HCT116 (cell line): ENCODE results near the gene PDE4A. TPM values are rescaled to one million over a fixed set of nuclear protein-coding genes. Genes with fewer than 3 reads are reported as not detected.

Source experiments
- ATAC-seq: fragments of 200-7000 bp; cut with Tn5 transposase; 2 replicates; pipeline ENCODE4 v1.9.1; 2020; ENCODE audit warnings: mild to moderate bottlenecking, moderate library complexity
- BruUV-seq: library from RNA; stranded (reverse); fragments of 400-500 nt; replicated peaks from 2 replicates; lab custom pipeline; 2021; lab: Mats Ljungman, UMichigan
- CTCF ChIA-PET: fragments of 300-600 bp; sonication (Branson Sonifier 250); formaldehyde crosslinking; loops from one replicate; lab custom pipeline; 2021; ENCODE audit warnings: antibody characterized with exemption; lab: Charles Lee
- POLR2A ChIA-PET: fragments of 300-600, 350-600 bp; sonication (Branson Sonifier 250); formaldehyde crosslinking; loops from one replicate; lab custom pipeline; 2021; ENCODE audit warnings: antibody characterized with exemption; lab: Charles Lee
- RAD21 ChIA-PET, 2 experiments: fragments of 300-600 bp; sonication (Branson Sonifier 250); formaldehyde crosslinking; loops; one replicate each; lab custom pipeline; 2023; ENCODE audit warnings: low total read pairs in 2 of 2; ENCODE audit not compliant: uncharacterized antibody in 2 of 2, unreplicated experiment in 2 of 2, low non-redundant PET in 1 of 2; lab: Charles Lee
- DNase-seq: peaks from one replicate; pipeline ENCODE4 v3.0.0-alpha.2; 2010; ENCODE audit warnings: low read depth, low spot score
- H2AFZ ChIP-seq: fragments of 200-600 bp; shearing (Covaris generic), sonication (generic); 2 replicates; pipeline ENCODE4 v1.6.1; 2017; ENCODE audit warnings: low read depth, mixed run types, mixed read lengths, antibody characterized with exemption, low read length; ENCODE audit not compliant: poor library complexity, severe bottlenecking
- H3K27ac ChIP-seq: 2 replicates; pipeline ENCODE4 v1.5.1; 2012; ENCODE audit warnings: low read depth, low read length
- H3K27me3 ChIP-seq: fragments of 200-600 bp; sonication (generic); 2 replicates; pipeline ENCODE4 v1.6.1; 2016; ENCODE audit warnings: mixed run types, low read length, mixed read lengths; ENCODE audit not compliant: insufficient read depth
- H3K36me3 ChIP-seq, 2 experiments: fragments of 200-500 bp in 1 of 2; fragments of 200-600 bp in 1 of 2; sonication (Bioruptor generic) in 1 of 2; sonication (generic) in 1 of 2; 2 replicates each; pipeline versions ENCODE4 v1.5.1 to v1.6.1; 2014 to 2016; ENCODE audit warnings: low read length in 2 of 2, inconsistent platforms in 1 of 2, mixed read lengths in 1 of 2, mixed run types in 1 of 2; ENCODE audit not compliant: insufficient read depth in 2 of 2, control insufficient read depth in 1 of 2
- H3K4me1 ChIP-seq, 2 experiments: fragments of 200-600 bp in 1 of 2; sonication (generic) in 1 of 2; 2 replicates each; pipeline versions ENCODE4 v1.5.1 to v1.6.1; 2012 to 2017; ENCODE audit warnings: low read length in 2 of 2, inconsistent platforms in 1 of 2, mild to moderate bottlenecking in 1 of 2, mixed read lengths in 1 of 2, mixed run types in 1 of 2, moderate library complexity in 1 of 2; ENCODE audit not compliant: insufficient read depth in 2 of 2, control insufficient read depth in 1 of 2
- H3K4me2 ChIP-seq: fragments of 200-600 bp; sonication (generic); 2 replicates; pipeline ENCODE4 v1.6.1; 2017; ENCODE audit warnings: mixed run types, low read length, mixed read lengths
- H3K4me3 ChIP-seq, 2 experiments: fragments of 200-600 bp in 1 of 2; sonication (generic) in 1 of 2; replicated peaks in 1 of 2; 2 replicates each; pipeline ENCODE4 v1.5.1; 2011 to 2016; ENCODE audit warnings: low read length in 2 of 2, control low read depth in 1 of 2, low read depth in 1 of 2, mild to moderate bottlenecking in 1 of 2, mixed read lengths in 1 of 2, mixed run types in 1 of 2
- H3K79me2 ChIP-seq: fragments of 200-600 bp; sonication (generic); 2 replicates; pipeline ENCODE4 v1.6.1; 2017; ENCODE audit warnings: mild to moderate bottlenecking, mixed run types, low read length, moderate library complexity, mixed read lengths; ENCODE audit not compliant: insufficient read depth
- H3K9ac ChIP-seq: fragments of 200-600 bp; sonication (generic); 2 replicates; pipeline ENCODE4 v1.6.1; 2016; ENCODE audit warnings: low read length, mixed read lengths
- H3K9me2 ChIP-seq: fragments of 200-600 bp; sonication (generic), shearing (Covaris generic); 2 replicates; pipeline ENCODE4 v1.6.1; 2017; ENCODE audit warnings: mixed run types, mild to moderate bottlenecking, moderate library complexity; ENCODE audit not compliant: insufficient read depth
- H3K9me3 ChIP-seq, 2 experiments: fragments of 200-500 bp in 1 of 2; fragments of 200-600 bp in 1 of 2; sonication (Bioruptor generic) in 1 of 2; sonication (generic) in 1 of 2; 2 replicates each; pipeline ENCODE4 v1.6.1; 2014 to 2017; ENCODE audit warnings: low read length in 2 of 2, mixed read lengths in 2 of 2, inconsistent platforms in 1 of 2, low read depth in 1 of 2, mild to moderate bottlenecking in 1 of 2, mixed run types in 1 of 2, moderate library complexity in 1 of 2; ENCODE audit not compliant: control insufficient read depth in 1 of 2, insufficient read depth in 1 of 2
- H4K20me1 ChIP-seq: fragments of 200-600 bp; sonication (generic), shearing (Covaris generic); 2 replicates; pipeline ENCODE4 v1.6.1; 2017; ENCODE audit warnings: mixed run types, mild to moderate bottlenecking, moderate library complexity; ENCODE audit not compliant: insufficient read depth
- ATF3 ChIP-seq: IDR thresholded peaks from 2 replicates; pipeline ENCODE4 v1.6.1; 2012
- CBX3 ChIP-seq: IDR thresholded peaks from 2 replicates; pipeline ENCODE4 v1.6.1; 2012; ENCODE audit warnings: low read depth
- EGR1 ChIP-seq: IDR thresholded peaks from 2 replicates; pipeline ENCODE4 v1.6.1; 2012; ENCODE audit warnings: low read depth
- ELF1 ChIP-seq: IDR thresholded peaks from 2 replicates; pipeline ENCODE4 v1.6.1; 2012; ENCODE audit warnings: low read depth, borderline replicate concordance
- EZH2phosphoT487 ChIP-seq: fragments of 200-600 bp; IDR thresholded peaks from 2 replicates; pipeline ENCODE4 v1.6.1; 2018; ENCODE audit warnings: antibody characterized with exemption, borderline replicate concordance
- FOSL1 ChIP-seq: IDR thresholded peaks from 2 replicates; pipeline ENCODE4 v1.6.1; 2012; ENCODE audit warnings: low read depth
- JUND ChIP-seq: IDR thresholded peaks from 2 replicates; pipeline ENCODE4 v1.6.1; 2012
- MAX ChIP-seq: IDR thresholded peaks from 2 replicates; pipeline ENCODE4 v1.6.1; 2012
- SRF ChIP-seq: IDR thresholded peaks from 2 replicates; pipeline ENCODE4 v1.6.1; 2012; ENCODE audit warnings: low read depth
- TCF7L2 ChIP-seq: IDR thresholded peaks from 2 replicates; pipeline ENCODE4 v1.7.0; 2011; ENCODE audit warnings: borderline replicate concordance, inconsistent platforms; ENCODE audit not compliant: insufficient read depth, insufficient read length; ENCODE audit errors: extremely low read depth
- YY1 ChIP-seq: IDR thresholded peaks from 2 replicates; pipeline ENCODE4 v1.6.1; 2011; ENCODE audit warnings: low read length, low read depth, moderate library complexity, mild to moderate bottlenecking; ENCODE audit not compliant: insufficient replicate concordance; ENCODE audit errors: extremely low read depth
- ZBTB33 ChIP-seq: IDR thresholded peaks from 2 replicates; pipeline ENCODE4 v1.6.1; 2011; ENCODE audit warnings: mild to moderate bottlenecking, low read length, moderate library complexity; ENCODE audit not compliant: insufficient replicate concordance; ENCODE audit errors: extremely low read depth
- intact Hi-C: fragments of 100-400 bp; cut with micrococcal nuclease; formaldehyde crosslinking; loops from 2 replicates; pipeline ENCODE4 v1.10.0; 2022
- total RNA-seq: library from RNA; stranded (reverse); gene quantifications from one replicate; pipeline ENCODE4 v1.2.1, GENCODE V29; 2021; ENCODE audit not compliant: unreplicated experiment

The PDE4A gene
- total RNA-seq, 1 experiment from 2014 or later = 33.7 TPM

GRCh38 chr19:10462557-10462956 is 42.2 kb downstream of the PDE4A start:
- Histone ChIP-seq H3K4me2 (no peak overlapping the region), H4K20me1 (no peaks in the 10 kb centered on the region), H3K4me3 (no peak overlapping the region), H3K27ac (no peak overlapping the region), H2AFZ (no peak overlapping the region), H3K9me2 (no peaks in the 10 kb centered on the region), H3K36me3 (peaks cover 8 to 20% of the 10 kb centered on the region in 2 experiments), H3K27me3 (no peaks in the 10 kb centered on the region), H3K4me1 (peaks cover 7 to 13% of the 10 kb centered on the region in 2 experiments), H3K79me2 (no peaks in the 10 kb centered on the region), H3K9ac (no peak overlapping the region), H3K9me3 (no peaks in the 10 kb centered on the region)
- POLR2A ChIA-PET = no interaction called here
- TF ChIP-seq ZBTB33 (no peak), ATF3 (no peak)
- ATAC-seq (no peak), DNase-seq (no peak)
- RAD21 ChIA-PET = no interaction called here
- CTCF ChIA-PET = no interaction called here
- intact Hi-C loops = no loop called here
- no TSS peak for BruUV-seq

GRCh38 chr19:10464456-10464855 is 44.1 kb downstream of the PDE4A start:
- Histone ChIP-seq H3K4me2 (no peak overlapping the region), H2AFZ (no peak overlapping the region), H3K9me3 (no peaks in the 10 kb centered on the region), H3K27ac (no peak overlapping the region), H3K4me3 (no peak overlapping the region), H3K27me3 (no peaks in the 10 kb centered on the region), H3K36me3 (peaks cover 11 to 15% of the 10 kb centered on the region in 2 experiments), H4K20me1 (no peaks in the 10 kb centered on the region), H3K4me1 (peaks cover 7 to 13% of the 10 kb centered on the region in 2 experiments), H3K9ac (no peak overlapping the region), H3K79me2 (no peaks in the 10 kb centered on the region), H3K9me2 (no peaks in the 10 kb centered on the region)
- TF ChIP-seq FOSL1 = no peak
- no peak for TF ChIP-seq MAX
- no peak for TF ChIP-seq CBX3
- TF ChIP-seq ELF1 = no peak
- no peak for TF ChIP-seq EZH2phosphoT487
- TF ChIP-seq YY1 = no peak
- TF ChIP-seq EGR1 = no peak
- TF ChIP-seq JUND = no peak
- no peak for TF ChIP-seq TCF7L2
- TF ChIP-seq SRF = no peak
- DNase-seq = no peak
- intact Hi-C loops = no loop called here
- CTCF ChIA-PET = no interaction called here
- ATAC-seq = no peak
- RAD21 ChIA-PET = no interaction called here
- no TSS peak for BruUV-seq
- POLR2A ChIA-PET = no interaction called here
